Stimulated activated CD8-positive, alpha-beta memory T cell treated with anti-CD3 and anti-CD28 coated beads, Interleukin-4, amount 100 ng/mL, for 1 hour (primary cell): ENCODE data around the gene ZNF778.
"Not testable (repeated sequence)": the region's sequence is repeated elsewhere in the genome, so short reads cannot be mapped to it uniquely, and the experiment has no call there.

Experiments used
- DNase-seq, 2 donors: peaks; one replicate each; pipeline ENCODE4 v3.0.0-alpha.2; 2020; ENCODE audit warnings: low read depth in 2 of 2, low spot score in 1 of 2

ZNF778 gene

DNA sequence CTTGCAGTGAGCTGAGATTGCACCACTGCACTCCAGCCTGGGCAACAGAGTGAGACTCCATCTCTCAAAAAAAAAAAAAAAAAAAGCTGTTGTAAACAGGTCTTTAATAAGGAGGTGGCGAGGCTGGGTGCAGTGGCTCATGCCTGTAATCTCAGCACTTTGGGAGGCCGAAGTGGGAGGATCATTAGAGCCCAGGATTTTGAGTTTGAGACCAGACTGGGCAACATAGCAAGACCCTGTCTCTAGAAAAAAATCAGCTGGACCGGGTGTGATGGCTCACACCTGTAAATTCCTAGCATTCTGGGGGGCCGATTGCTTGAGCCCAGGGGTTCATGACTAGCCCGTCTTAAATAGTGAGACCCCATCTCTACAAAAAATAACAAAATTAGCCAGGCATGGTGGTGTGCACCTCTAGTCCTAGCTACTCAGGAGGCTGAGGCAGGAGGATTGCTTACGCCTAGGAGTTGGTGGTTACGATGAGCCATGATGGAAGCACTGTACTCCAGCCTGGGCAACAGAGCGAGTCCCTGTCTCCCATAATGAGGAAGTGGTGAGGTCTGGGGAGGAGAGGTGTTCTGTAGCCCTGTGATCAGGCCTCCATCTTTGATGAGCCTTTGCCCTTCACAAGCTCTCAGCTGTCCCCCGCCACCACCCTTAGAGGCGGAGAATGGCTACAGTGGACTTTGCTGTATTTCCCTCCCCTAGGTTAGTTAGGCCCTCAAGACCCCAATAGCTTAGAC lies 36.2 kb downstream of the ZNF778 start:
- no peak for DNase-seq

DNA sequence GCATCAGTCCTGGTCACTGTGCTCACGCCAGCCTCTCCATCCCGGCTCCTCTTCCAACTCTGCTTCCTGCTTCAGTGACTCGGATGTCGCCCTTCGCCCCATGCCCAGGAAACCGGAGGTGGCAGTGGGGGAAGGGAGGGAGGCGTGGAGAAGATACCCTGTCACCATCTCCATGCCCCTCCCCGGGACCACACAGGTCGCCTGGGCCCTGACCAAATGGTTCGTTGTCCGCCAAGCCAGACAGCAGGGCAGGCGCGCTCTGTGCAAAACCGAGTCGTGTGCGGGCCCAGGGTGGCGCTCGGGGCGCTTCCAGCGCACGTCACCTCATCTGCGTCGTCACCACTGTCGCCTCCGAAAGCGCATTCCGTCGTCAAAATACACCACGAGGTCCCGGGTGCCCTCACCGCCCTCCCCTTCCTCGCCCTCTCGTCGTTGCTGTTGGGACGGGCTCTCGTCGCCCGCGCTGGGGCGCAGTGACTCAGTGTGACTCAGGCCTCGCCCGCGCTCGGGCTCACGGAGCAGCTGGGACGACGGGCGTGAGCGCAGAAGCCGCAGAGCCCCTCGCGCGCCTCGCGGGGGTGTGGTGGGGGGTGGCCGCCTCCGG lies 39.2 kb downstream of the ZNF778 start:
- DNase-seq: peak; percentile 31 to 45

DNA sequence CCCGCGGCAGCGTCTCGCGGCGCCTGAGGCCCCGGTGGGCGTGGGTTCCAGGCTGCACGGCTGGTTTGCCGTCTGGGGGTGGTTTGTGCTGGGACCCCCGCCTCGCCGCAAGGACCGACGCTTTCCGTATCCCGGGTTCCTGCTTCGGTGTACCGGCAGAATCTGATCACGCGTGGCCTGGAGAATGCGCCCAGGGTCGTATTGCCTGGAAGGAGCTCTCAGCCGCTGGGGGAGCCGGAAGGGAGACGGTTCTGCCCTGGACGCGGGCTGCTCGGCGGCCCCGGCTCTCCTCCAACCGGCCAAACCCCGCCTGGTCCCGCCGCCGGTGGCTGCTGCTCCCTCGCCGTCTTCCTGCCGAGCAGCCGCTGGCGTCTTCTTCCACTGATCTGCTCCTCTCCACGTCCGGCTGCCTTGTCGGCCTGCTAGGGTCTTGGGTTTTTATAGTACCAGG lies 39.8 kb downstream of the ZNF778 start:
- no peak for DNase-seq

DNA sequence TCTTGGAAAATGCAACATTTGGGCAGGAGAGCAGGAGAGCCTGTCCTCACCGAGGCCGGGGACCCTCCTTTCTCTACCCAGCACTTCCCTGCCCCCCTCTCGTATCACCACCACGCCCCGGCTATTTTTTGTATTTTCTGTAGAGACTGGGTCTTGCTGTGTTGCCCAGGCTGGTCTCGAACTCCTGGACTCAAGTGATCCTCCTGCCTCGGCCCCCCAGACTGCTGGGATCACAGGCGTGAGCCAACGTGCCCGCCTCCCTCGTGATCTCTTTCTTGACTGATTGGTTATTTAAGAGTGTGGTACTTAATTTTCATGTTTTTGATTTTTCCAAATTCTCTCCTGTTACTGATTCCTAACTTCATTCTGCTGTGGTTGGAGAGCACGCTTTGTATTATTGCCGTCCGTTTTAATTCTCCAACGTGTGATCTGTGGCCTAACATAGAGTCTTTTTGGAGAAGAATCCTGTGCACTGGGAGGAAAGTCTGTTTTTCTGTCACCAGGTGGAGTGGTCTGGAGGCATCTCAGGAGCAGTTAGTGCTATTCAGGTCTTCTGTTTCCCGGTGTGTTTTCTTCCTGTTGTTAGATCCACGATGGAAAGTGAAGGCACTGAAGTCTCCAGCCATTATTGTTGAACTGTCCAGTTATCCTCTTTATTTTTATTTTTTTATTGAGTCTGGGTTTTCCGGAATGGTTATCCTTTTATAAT lies 40.4 kb downstream of the ZNF778 start:
- no peak for DNase-seq

DNA sequence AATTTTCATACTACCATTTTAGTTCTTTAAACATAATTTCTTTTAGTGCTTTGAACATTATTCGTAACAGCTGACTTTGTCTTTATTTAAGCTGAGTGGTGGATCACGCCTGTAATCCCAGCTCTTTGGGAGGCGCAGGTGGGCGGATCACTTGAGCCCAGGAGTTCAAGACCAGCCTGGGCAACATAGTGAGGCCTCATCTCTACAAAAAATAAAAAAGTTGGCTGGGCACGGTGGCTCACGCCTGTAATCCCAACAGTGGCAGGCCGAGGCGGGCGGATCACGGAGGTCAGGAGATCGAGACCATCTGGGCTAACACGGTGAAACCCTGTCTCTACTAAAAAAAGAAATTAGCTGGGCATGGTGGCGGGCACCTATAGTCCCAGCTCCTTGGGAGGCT lies 42.4 kb downstream of the ZNF778 start:
- DNase-seq: not testable (repeated sequence)

DNA sequence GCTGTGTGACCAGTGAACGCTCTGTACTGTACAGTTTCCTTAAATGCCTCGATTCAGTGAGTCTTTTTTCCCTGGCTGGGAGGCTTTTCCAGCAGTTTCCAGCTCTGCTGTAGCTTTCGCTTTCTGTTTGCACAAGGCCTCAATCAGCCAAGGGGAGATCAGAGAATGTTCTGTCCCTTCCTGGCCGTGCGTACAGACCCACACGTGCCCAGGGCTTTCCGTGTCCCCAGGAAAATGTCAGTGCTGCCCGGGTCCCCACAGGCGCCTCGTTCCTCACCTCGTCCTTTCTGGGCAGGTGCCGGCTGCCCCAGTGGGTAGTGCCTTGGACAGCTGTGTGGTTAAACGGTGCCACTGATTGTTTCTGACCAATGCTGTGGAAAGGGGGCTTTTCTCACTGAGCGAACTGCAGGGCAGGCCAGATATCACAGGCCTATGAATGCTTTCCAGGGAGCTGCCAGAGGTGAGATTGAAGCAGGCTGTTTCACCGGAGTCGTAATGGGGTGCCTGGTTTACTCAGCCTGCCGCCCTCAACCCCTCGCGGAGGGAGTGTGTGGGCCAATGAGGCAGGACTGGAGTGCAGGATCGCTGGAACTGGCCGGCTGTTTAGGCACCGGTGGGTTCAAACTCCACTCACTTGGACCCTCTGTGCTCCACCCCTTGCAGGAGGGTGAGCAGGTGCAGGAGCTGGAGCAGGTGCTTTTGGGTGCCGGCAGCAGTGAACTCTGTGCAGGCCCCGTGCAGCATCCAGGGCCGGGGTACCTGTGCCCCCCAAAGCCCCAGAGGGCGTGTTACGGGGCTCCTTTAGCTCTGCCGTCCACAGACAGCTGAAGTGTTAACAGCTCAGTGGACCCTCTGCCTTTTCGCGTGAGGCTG lies 44.4 kb downstream of the ZNF778 start:
- no peak for DNase-seq

DNA sequence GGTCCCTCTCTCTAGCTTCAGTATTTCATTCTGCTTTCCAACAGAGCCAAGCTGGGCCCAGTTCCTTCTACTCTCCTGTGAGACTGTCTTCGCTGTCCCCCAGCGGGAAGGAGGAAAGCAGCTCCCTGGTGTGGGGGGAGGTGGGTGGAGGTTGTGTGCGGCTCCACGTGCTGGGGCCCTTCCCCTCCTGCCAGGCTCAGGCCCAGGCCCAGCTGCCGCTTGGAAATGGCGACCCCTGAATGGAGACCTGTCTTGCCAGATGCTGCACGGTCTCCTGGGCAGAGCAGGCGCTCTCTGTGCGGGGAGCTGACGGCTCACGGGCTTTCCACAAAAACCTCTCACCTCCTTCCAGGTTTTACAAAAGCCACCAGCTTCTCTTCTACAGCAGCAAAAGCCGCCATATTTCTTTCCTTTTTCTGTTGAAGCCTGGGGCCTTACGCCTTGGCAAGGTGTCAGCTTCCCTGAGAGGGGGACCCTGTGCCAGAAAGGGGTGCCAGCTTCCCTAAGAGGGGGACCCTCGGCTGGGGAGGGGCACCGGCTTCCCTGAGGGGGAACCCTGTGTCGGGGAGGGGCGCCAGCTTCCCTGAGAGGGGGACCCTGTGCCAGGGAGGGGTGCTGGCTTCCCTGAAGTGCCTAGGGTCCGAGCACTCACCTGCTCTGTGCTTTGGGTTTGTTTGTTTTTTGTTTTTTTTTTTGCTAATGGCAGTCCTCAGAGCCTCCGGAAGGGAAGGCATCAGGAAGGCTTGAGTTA lies 47.5 kb downstream of the ZNF778 start:
- no peak for DNase-seq

DNA sequence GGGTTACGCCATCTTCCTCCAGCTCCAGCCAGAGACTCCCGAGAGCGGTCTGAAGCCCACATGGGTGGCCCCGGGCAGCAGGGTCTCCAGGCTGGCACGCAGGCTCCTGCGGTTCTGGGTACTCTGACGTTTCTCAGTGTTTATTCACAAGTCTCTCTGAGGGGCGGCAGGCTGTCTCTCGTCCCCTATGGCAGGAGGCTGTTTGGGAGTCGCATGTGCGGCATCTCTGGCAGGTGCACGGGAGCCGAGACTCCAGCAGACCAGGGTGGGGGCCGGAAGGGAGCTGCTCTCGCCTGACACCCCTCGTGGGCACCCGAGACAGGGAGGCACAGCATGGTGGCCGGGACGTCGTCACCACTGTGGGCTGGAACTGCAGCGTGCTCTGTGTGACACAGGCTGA lies 48.1 kb downstream of the ZNF778 start:
- DNase-seq: no peak

DNA sequence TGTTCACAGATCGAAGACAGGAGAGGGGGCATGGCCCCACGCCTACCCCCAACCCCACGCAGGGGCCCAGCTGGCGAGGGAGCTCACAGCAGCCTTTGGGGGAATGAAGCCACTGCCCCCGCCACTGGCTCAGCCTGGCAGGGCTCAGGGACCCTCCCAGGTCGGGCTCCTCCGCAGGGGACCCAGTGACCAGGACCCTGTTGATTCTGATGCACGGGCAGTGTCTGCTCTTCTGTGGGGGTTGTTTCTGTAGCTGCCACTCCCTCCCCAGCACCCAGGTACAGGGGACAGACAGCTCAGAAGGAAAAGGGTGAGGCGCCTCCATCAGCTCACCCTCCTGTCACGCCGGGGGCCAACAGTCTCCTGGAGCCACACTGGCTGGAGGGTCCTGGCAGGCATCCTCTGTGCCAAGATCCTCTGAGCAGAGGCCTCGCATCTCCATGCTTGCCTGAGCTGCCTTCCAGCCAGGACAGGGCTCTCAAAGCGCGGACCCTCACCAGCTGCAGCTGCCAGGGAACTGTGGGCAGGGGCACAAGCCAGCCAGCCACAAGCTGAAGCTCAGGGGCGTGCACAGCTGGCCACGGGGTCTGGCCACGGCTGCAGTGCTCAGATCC lies 49.1 kb downstream of the ZNF778 start:
- no peak for DNase-seq

DNA sequence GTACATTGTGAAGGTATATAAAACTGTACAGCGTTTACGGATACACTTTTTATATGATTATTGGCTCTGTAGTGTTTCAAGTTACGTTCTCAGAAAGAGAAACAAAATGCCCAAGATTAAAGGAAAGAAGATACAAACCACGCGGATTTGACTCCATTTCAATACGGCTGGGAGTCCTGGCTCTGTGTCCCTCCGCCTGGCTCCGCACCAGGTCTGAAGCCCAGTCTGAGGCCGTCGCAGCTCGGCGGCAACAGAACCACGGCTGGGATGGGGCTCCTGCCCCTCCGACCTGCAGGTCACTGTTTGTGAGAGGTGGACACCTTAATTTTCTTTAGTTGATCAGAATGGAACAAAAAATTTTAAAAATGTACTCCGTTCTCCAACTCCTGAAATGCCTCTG lies 50.2 kb downstream of the ZNF778 start:
- not testable (repeated sequence) for DNase-seq

DNA sequence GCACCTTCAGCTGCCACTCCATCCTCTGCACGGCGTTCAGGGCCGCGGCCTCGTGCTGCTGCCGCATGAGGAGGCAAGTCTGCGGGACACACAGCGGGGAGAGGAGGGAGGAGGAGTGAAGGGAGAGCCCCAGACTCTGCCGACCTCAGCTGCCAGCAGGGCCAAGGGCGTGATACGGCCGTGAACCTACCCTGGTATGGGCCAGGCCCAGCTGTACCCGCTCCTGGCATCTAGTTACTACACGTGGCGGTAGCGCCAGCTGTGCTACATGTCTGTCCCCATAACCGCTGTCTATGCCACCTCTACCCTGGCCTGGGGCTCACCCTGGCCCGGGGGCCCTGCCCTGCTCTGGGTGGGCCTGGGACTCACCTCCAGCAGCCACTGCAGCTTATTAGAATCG lies 51.1 kb downstream of the ZNF778 start:
- no peak for DNase-seq

DNA sequence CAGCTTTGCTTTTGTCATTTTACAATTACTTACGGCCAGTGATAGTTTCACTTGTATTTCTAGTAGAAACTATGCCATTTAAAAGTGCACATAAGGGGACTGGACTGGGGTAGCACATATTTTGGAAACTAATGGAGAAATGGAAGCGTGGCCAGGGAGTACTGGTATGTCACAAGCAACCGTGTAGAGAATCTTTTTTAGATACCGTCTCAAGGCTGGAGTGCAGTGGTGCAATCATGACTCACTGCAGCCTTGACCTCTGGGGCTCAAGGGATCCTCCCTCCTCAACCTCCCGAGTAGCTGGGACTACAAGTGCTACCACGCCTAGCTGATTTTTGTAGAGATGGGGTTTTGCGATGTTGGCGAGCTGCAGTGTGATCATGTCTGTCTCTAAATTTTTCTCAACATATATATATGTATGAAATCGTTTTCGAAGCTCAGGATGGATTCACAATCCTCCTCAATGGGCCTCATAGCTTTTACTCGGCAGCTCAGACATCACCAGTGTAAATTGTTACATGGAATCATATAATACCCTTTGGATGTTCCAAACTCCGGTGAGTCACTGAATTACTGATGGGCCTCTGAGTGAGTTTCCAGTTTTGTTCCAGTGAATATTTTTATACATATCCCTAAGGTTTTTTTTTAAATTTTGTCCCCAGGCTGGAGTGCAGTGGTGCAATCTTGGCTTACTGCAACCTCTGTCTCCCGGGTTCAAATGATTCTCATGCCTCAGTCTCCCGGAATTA lies 51.7 kb downstream of the ZNF778 start:
- DNase-seq: no peak

DNA sequence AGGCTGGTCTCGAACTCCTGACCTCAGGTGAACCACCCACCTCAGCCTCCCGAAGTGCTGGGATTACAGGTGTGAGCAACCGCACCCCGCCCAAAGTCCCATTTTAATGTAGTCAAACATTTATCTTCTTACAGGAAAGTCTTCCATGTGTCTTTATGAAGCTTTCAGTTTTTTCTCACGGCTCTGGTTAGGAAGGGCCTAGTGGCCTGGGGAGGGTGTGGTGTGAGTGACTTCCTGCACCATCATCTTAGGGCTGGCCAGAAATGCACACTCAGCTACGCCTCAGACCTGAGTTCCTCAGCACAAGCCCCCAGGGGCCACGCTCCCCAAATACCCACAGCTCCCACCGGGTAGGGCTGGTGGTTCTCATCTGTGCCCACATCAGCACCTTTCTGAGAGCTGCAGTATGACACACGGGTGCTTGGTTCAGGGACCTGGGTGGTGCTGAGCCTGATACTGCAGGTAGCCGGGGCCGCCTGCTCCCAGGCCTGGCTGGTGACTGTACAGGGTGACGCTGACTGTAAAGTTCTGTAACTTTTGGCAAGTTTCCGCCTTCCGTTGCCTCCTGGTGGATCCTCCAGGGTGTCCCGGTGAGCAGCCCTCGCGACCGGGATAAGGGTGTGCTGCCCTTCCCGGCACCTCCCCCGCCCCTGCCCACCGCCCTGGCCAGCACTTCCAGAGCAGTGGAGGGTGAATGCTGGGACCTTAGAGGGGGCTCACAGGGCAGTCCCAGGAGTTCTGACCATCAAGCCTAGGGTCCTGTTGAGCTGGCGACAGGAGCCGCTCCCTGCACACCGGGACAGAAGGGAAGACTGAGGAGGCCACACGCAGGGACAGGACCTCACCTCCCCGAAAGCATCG lies 52.5 kb downstream of the ZNF778 start:
- no peak for DNase-seq

DNA sequence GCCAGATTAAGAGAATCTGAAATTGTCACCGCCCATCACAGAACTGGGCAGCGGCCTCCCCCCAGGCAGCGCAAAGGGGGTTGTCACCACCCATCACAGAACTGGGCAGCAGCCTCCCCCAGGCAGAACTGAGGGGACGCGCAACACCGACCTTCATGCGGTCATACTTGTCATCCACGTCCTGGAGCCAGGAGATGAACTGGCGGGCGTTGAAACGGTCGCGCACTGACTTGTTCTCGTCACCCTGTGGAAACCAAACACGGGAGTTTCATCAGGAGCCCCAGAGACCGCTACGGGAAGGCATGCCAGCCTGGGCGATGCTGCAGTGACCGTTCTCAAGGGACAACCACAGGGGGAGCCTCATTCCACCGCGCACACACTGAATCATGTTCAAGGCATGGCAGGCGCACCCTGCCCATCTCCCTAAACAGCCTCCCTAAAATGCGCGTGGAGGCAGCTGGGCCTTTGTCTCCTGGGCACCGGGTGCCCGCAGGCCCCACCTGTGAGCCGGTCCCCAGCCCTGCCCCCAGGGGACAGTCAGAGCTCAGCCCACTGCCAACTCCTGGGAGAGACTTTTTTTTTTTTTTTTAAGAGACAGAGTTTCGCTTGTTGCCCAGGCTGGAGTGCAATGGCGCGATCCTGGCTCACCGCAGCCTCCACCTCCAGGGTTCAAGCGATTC lies 53.3 kb downstream of the ZNF778 start:
- no peak for DNase-seq

DNA sequence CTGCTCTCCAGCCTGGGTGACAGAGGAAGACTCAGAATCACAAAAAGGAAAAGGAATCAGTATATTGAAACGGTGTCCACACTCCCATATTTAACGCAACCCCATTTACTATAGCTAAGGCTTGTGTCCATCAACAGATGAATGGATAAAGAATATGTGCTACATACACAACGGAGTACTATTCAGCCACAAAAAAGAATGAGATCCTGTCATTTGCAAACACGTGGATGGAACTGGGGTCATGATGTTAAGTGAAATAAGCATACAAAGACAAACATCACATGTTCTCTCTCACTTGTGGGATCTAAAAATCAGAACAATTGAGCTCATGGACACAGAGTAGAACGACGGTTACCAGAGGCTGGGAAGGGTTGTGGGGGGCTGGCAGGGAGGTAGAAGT lies 55.1 kb downstream of the ZNF778 start:
- DNase-seq: no peak

DNA sequence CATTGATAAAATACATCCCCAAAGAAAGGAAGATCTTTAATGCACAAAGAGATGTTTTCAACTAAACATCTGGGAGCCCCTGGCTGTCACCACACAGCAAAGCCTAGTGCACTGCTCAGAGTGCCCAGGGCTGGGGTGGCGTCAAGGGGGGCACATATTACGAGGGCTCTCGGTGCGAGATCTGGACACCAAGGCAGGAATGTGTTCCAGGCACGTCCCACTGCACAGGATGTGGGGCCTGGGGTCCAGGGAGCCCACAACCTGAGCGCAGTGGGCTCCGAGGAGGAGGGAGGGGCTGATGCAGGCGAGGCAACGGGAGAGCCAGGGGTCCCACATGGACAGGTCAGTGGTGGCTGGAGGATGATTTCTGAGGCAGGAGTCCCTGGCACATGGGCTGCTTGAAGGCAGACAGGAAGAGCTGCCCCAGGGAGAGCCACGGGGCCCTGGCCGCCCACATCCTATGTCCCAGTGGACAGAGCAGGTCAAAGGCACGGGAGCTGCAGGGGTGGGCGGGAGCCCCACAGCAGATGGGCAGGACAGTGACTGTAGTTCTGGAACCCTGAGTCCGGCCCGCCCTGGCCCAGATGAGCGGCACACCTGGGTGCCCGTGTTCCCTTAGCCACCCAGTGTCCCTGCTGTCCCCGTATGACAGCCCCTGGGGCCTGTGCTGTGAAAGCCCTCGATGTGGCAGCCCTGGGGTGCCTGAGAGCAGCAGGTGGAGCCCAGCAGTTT lies 56.4 kb downstream of the ZNF778 start:
- DNase-seq: no peak

DNA sequence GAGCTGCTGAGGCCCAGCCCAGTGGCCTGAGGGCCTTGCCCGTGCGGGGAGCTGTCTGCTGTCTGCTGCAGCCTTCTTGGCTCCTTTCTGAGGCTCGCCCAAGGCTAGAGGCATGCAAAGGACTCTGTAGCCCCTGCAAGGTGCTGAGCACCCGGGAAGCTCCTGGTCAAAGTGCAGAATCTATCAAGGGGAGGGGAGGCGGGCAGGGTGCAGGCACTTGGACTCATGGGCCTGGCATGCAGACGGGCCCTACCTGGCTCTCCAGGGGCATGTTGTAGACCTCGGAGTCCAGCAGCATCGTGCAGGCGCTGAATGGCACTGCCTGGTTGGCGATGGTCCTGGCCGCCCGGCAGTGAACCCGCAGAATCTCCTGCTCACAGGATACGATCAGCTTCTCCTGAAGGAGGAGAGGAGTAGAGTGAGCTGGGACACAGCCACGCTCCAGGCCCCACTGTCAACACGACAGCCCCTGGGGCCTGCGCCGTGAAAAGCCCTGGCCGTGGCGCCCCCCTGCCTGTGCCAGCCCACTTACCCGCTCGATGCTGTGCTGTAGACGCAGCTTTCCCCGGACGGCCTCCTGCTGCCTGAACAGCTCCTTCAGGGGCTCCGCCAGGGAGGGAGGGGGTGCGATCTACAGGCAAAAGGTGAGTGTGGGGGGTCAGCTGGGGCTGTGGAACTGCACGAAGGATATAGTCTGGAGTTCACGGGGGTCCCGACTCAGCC lies 57.2 kb downstream of the ZNF778 start:
- no peak for DNase-seq
